NCI-H187 treated with DMSO at 0.1 percent for 48 hours (cell line): Measurements from ENCODE around the gene PAPSS2.

ENCODE experiments used
- DNase-seq: peaks from one replicate; lab custom pipeline; 2025; lab: John Stamatoyannopoulos, UW

Gene PAPSS2

DNA sequence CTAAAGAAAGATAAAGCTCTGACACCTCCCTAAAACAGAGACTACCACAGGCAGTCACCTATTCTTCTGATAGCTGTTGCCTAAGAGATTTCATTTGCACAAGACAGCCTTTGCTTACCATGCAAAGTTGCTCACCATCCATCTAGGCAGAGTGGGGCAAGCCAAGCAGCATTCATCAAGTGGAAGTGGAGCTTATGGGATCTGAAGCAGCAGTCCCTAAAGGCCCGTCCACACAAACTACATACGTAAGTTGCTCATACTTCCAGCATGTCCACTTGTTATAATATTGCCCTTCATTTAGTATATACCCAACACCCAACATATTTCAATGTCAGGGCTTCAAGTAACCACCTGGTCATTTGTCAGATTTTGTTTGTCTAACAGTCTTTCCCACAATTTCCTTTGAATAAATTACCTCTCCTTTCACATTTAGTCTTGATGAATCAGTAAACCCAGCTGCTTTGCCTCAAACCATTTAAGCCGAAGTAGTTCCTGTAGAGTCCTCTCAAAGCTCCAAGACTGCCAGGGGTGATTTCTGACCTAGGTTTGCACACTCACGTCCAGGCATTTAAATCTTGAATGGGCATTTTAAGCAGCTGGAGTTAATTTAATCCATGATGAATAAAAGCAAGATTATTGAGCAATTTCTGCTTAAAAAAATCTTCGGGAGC is 90.5 kb downstream of the PAPSS2 start:
- DNase-seq: peak; percentile 4

DNA sequence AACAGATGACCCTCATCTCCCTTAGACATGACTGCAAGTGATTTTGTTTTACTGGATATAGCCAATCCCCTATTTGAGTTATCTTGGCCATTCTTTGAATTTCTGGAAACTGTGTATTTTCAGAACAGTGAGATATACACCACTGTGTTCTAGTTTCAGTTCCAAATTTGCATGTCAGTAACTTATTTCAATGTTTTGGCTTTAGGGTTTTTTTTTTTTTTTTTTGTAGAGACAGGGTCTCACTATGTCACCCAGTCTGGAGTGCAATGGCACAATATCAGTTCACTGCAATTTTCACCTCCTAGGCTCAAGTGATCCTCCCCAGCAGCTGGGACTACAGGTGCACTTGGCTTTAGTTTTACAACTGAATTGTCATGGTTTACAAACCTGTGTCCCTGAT is 91.1 kb downstream of the PAPSS2 start:
- DNase-seq: no peak

- DNase-seq: no peak
These were observed 91.6 kb downstream of the PAPSS2 start for GRCh38 chr10:87751274-87751673.

GRCh38 chr10:87752566-87752965 is 92.9 kb downstream of the PAPSS2 start:
- DNase-seq: no peak

DNA sequence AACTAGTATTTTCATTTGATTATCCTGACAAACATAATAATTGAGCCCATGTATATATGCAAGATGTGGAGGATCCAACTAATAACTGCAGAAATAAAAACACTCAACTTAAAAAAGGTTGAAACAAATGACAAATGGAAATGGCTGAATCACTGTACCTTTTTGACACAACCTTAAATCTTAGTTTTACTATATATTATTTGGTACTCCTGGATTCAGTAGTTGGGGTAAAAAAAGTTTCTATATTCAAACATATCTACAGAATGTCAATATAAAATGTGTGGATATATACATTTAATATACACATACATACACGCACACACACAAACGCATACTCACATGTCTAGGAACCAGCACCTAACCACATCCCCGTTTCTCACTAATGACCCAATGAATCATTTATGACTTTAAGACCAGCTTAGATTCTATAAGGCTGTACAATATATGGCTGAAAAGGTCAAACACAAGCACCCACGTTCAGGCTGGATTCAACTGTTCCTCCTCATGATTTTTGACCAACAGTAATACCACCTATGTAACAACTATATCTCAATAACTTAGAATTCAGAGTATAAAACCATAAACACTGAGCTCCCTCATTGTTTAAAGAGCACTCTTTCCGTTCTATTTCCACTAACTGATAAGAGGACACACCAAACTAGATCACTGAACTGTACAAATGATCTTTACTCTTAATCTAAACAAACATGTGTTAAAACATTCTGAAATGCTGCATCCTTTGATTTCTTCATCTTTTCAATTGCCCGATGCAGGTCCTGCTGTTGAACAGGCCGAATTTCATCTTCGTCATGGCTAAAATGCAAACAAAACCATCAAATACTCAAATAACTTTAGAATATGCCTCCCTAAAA is 94.6 kb downstream of the PAPSS2 start:
- DNase-seq: no peak

- no peak for DNase-seq
These were observed 98.0 kb downstream of the PAPSS2 start for GRCh38 chr10:87757685-87758084.

- no peak for DNase-seq
These were observed 99.9 kb downstream of the PAPSS2 start for GRCh38 chr10:87759551-87759950.

DNA sequence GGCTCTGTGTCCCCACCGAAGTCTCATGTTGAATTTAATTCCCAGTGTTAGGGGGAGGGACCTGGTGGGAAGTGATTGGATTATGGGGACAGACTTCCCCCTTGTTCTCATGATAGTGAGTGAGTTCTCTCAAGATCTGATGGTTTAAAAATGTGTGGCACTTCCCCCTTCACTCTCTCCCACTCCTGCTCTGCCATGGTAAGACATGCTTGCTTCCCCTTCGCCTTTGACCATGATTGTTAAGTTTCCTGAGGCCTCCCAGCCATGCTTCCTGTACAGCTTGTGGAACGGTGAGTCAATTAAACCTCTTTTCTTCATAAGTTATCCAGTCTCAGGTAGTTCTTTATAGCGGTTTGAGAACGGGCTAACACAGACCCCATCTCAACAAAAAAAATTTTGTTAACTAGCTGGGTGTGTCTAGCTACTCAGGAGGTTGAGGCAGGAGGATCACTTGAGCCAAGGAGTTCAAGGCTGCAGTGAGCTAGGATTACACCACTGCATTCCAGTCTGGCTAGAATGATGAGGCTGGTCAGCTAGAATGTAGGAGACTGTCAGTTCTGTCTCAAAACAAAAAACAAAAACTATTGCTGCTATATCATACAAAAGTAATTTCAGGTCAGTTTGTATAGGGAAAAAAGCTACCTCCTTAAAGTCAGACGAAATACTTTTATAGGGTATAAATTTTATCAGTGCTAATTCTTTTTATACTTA is 100.7 kb downstream of the PAPSS2 start:
- no peak for DNase-seq

DNA sequence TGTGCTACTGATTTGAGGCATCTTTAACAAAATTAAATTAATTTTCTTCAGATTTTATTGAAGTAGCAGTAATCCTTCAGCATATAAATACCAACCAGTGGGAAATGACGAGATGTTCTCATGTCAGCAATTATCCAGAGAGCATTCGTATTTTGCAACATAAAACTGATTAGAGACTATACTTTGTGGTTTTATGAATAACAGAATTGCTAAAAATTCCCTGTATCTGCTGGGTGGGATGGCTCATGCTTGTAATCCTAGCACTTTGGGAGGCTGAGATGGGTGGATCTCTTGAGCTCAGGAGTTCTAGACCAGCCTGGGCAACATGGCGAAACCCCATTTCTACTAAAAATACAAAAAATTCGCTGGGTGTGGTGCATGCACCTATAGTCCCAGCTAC is 101.5 kb downstream of the PAPSS2 start:
- DNase-seq: no peak

DNA sequence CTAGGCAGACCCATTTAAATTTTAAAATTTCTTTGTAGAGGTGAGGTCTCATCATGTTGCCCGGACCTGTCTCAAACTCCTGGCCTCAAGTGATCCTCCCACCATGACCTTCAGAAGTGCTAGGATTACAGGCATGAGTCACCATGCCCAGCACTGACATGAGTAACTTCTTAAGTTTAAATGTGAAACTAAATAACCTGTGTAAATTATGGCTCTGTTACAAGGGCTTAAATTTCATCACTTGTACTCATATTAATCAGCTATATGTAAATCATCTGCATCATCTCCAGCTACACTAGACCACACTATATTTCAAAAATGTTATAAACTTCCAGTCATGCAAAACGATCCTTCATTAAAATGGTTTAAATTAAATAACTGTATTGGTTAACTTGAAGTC is 102.2 kb downstream of the PAPSS2 start:
- no peak for DNase-seq

DNA sequence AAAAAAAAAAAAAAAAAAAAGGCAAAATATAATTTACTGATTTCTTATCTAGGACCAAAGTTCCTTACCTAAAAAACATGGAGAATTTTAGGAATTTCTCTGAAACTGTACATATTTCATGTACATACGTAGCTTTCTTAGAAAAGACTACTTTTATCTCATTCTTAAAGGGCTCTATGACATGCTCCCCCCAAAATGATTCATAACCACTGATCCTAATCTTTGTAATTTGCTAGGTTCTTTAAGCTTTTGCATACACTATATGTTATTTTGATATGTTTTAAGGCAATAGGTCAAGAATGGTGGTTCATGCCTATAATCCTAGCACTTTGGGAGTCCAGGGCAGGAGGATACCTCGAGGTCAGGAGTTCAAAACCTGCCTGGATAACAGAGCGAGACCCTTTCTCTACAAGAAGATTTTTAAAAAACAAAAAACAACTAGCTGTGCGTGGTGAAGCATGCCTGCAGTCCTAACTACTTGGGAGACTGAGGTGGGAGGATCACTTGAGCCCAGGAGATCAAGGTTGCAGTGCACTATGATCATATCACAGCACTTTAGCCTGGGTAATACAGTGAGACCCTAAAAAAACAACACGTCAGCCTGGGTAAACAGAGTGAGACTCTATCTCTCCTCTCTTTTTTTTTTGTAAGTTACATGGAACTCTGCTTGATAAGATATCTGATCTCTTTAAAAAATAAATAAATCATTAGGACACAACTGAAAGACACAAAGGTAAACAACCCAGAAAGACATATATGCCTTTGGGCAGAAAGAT is 103.6 kb downstream of the PAPSS2 start:
- no peak for DNase-seq

DNA sequence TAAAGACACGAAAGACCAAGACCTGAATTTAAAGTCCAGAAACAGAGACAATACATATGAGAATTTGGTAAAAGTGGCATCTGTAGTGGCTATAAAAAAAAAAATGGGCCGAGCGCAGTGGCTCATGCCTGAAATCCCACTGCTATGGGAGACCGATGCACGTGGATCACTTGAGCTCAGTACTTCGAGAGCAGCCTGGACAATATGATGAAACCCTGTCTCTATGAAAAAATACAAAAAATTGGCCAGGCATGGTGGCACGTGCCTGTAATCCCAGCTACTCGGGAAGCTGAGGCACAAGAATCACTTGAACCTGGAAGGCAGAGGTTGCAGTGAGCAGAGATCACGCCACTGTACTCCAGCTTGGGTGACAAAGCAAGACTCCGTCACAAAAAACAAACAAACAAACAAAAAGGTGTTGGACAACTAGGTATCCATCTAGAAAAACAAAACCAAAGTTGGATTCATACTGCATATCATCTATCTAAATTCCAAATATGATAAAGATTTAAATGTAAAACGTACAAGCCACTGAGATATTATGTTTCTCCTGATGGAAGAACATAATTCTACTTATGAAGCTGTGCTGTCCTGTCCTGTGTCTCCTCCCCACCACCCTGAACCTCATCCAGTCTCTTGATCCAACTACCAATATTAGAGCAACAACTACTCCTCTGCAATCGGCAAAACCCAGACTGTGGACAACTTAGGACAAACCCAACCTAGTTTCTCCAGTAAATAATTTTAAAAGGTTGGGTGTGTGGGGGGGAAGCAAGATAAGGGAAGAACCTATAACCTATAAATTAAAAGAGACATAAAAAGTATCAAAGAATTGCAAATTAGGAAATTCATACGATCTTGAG is 104.6 kb downstream of the PAPSS2 start:
- DNase-seq: no peak

DNA sequence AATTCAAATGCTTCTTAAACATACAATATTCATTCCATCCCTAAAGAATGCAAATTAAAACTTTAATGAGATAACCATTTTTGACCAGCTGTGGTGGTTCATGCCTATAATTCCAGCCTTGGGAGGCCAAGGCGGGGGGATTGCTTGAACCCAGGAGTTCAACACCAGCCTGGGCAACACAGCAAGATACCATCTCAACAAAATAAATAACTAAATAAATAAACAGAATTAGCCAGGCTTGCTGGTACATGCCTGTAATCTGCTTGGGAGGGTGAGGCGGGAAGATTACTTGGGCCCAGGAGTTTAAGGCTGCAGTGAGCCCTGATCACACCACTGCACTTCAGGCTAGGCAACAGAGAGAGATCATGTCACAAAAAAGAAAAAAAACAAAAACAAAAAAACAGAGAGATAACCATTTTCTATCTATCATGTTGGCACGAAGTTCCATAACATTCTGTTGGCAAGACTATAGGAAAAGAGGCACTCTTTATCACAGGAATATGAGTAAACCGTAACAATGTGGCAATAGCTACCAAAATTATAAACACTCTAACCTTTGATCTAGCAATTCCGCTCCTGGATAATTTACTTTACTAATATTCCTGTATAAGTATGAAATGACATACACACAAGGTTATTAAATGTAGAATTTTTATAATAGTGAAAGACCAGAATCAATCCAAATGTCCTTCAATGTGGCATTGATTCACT is 106.1 kb downstream of the PAPSS2 start:
- DNase-seq: no peak

DNA sequence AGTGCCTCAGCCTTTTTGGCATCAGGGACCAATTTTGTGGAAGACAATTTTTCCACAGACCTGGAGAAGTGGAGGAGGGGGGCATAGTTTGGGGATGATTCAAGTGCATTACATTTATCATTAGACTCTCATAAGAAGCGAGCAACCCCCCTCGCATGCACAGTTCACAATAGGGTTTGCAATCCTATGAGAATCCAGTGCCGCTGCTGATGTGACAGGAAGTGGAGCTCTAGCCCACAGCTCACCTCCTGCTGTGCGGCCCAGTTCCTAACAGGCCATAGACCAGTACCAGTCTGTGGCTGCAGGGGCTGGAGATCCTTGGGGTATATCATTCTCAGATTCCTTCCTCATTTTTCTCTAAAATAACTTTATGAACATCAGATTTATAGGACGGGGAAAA is 107.6 kb downstream of the PAPSS2 start:
- DNase-seq: no peak

DNA sequence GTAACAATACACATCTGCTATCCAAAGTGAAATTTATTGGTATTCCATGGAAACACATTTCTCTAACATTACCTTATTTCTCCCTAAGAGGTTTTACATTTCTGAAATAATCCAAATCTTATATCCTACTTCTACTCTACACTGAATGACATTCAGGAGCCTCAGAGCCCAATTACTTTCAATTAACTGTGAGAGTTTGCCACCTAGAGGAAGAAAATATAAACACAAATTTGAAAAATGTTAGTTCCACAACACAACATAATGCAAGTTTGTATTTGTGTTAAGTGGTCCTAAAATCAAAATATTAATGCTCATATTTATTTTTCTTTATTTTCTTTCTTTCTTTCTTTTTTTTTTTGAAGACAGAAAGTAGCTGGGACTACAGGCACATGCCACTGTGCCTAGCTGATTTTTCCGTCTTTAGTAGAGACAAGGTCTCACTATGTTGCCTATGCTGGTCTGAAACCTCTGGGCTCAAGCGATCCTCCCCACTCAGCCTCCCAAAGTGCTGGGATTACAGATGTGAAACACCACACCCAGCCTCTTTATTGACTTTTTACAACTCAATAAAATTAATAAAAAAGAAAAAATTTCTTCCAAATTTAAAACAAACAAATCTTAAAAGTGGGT is 112.3 kb downstream of the PAPSS2 start:
- no peak for DNase-seq

GRCh38 chr10:87775766-87776165 is 116.1 kb downstream of the PAPSS2 start:
- no peak for DNase-seq

- no peak for DNase-seq
These were observed 116.7 kb downstream of the PAPSS2 start for GRCh38 chr10:87776328-87776727.

GRCh38 chr10:87781545-87781944 is 121.9 kb downstream of the PAPSS2 start:
- no peak for DNase-seq

DNA sequence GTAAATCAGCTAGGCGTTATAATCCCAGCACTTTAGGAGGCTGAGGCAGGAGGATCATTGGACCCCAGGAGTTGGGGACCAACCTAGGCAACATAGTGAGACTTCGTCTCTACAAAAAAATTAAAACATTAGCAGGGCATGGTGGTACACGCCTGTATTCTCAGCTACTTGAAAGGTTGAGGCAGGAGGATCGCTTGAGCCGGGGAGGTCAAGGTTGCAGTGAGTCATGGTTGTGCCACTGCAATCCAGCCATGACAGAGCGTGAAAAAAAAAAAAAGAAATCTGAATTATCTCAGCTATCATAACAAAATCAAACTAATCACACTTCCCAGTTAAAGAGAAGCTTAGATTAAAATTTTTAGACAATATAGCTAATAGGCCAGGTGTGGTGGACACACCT is 123.0 kb downstream of the PAPSS2 start:
- no peak for DNase-seq

DNA sequence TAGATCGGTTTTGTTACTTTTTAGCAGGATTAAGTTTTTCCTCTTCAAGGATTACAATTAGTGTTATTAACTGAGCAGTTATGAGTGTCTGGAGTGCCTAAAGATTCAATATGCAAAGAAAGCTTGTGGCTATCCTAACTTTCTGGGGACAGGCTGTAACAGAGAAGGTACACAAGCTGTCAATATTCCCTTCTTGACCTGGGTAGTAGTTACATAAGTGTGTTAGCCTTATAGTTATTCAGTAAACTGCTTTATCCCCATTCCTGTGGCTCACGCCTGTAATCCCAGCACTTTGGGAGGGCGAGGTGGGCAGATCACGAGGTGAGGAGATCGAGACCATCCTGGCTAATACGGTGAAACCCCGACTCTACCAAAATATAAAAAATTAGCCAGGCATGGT is 126.7 kb downstream of the PAPSS2 start:
- DNase-seq: no peak
